ENCODE results near the gene NR5A1.

NR5A1 gene

DNA sequence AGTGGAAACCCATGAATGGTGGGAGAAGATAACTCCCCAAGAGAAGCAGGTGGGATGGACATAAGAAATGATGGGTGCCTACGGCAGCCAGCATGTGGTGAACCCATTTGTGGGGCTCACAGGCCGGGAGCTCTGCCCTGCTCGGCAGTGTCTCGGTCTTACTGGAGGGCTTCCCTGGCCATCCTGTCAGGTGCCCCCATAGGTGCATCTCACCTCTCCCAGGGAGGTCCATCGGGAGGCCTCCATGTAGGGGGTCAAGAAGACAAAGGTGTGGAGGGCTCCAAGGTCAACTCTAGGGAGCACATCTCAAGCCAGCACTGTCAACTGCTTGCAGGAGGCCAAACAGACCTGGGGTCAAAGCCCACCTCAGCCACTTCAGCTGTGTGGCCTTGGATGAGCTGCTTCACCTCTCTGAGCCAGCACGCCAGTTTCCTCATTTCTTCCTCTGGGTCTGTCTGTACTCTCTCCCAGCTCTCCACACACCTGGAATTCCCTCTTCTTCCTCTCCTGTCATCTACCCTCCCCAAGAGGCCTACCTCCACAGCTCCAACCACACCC lies 67.4 kb downstream of the NR5A1 start:
- no peak for DNase-seq (ENCODE audit: low spot score)

GRCh38 chr9:124439086-124439485 lies 68.1 kb downstream of the NR5A1 start:
- no peak for DNase-seq (ENCODE audit: low spot score)

GRCh38 chr9:124438091-124438490 lies 69.1 kb downstream of the NR5A1 start:
- no peak for DNase-seq (ENCODE audit: low spot score)

DNA sequence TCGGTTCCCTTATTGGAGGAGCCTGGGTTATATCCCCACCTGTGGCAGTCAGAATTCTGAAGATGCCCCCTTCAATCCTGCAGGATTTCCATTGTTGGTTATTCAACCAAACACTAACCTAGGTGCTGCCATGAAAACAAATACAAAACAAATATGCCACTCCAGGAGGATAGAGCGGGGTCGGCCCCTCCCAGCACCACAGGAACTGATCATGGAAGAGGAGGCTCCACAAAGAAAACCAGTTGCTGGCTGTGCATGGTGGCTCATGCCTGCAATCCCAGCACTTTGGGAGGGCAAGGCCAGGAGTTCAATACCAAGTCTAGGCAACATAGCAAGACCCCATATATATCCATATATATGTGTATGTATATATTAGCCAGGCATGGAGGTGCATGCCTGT lies 70.1 kb downstream of the NR5A1 start:
- no peak for DNase-seq (ENCODE audit: low spot score)

GRCh38 chr9:124436320-124436719 lies 70.9 kb downstream of the NR5A1 start:
- DNase-seq (ENCODE audit: low spot score): no peak

Data from kidney capillary endothelial cell (primary cell).